T-helper 2 cell treated with Interferon-gamma antibody and Interleukin-4, amounts not matched to agents 5 μg/mL and 100 μg/mL, for 36 hours (primary cell): ENCODE data around the gene UNG.

Experiments
- DNase-seq: peaks from one replicate; pipeline ENCODE4 v3.0.0; 2021; ENCODE audit warnings: low spot score
- H3K27ac Mint-ChIP-seq: one replicate; pipeline ENCODE4 v1.8.0; 2021; ENCODE audit warnings: mild to moderate bottlenecking, mixed read lengths
- H3K27me3 Mint-ChIP-seq: one replicate; pipeline ENCODE4 v1.8.0; 2021; ENCODE audit warnings: low read depth, mixed read lengths
- H3K36me3 Mint-ChIP-seq: one replicate; pipeline ENCODE4 v1.8.0; 2021; ENCODE audit warnings: low read depth, mixed read lengths
- H3K4me1 Mint-ChIP-seq: one replicate; pipeline ENCODE4 v1.8.0; 2021; ENCODE audit warnings: low read depth, mixed read lengths
- H3K4me3 Mint-ChIP-seq: one replicate; pipeline ENCODE4 v1.8.0; 2022; ENCODE audit warnings: mild to moderate bottlenecking, moderate library complexity, mixed read lengths
- H3K9me3 Mint-ChIP-seq: one replicate; pipeline ENCODE4 v1.8.0; 2021; ENCODE audit warnings: mixed read lengths

The UNG gene

GRCh38 chr12:109099431-109100020, 2.1 kb downstream of the UNG start:
- DNase-seq: no peak

GRCh38 chr12:109100741-109101140, 3.3 kb downstream of the UNG start:
- H3K36me3 Mint-ChIP-seq: peaks cover 52% of the 10 kb centered on the region
- no peak for DNase-seq
- H3K4me3 Mint-ChIP-seq: no peak overlapping the region
- peaks cover 16% of the 10 kb centered on the region for H3K4me1 Mint-ChIP-seq
- no peaks in the 10 kb centered on the region for H3K27me3 Mint-ChIP-seq
- no peaks in the 10 kb centered on the region for H3K9me3 Mint-ChIP-seq
- H3K27ac Mint-ChIP-seq: no peak overlapping the region

More at GRCh38 chr12:109099431-109100020, 2.1 kb downstream of the UNG start:
- H3K4me1 Mint-ChIP-seq: peaks cover 14% of the 10 kb centered on the region
- H3K27me3 Mint-ChIP-seq: no peaks in the 10 kb centered on the region
- peak overlapping the region; percentile 43 for H3K27ac Mint-ChIP-seq
- H3K9me3 Mint-ChIP-seq: no peaks in the 10 kb centered on the region
- peaks cover 44% of the 10 kb centered on the region for H3K36me3 Mint-ChIP-seq
- H3K4me3 Mint-ChIP-seq: peak overlapping the region; percentile 91

GRCh38 chr12:109102491-109102890, 5.1 kb downstream of the UNG start:
- no peak for DNase-seq
- H3K9me3 Mint-ChIP-seq: no peaks in the 10 kb centered on the region
- no peaks in the 10 kb centered on the region for H3K27me3 Mint-ChIP-seq
- peaks cover 16% of the 10 kb centered on the region for H3K4me1 Mint-ChIP-seq
- no peak overlapping the region for H3K27ac Mint-ChIP-seq
- no peak overlapping the region for H3K4me3 Mint-ChIP-seq
- peaks cover 62% of the 10 kb centered on the region for H3K36me3 Mint-ChIP-seq

- H3K27me3 Mint-ChIP-seq: no peaks in the 10 kb centered on the region
- no peak overlapping the region for H3K4me3 Mint-ChIP-seq
- H3K4me1 Mint-ChIP-seq: peaks cover 3% of the 10 kb centered on the region
- DNase-seq: no peak
- no peak overlapping the region for H3K27ac Mint-ChIP-seq
- H3K36me3 Mint-ChIP-seq: peaks cover 62% of the 10 kb centered on the region
- no peaks in the 10 kb centered on the region for H3K9me3 Mint-ChIP-seq
These were observed 7.8 kb downstream of the UNG start for GRCh38 chr12:109105176-109105575.

- Mint-ChIP-seq H3K4me3 (peak overlapping the region; percentile 31), H3K9me3 (no peaks in the 10 kb centered on the region), H3K36me3 (peaks cover 33% of the 10 kb centered on the region), H3K4me1 (peaks cover 6% of the 10 kb centered on the region), H3K27ac (no peak overlapping the region), H3K27me3 (no peaks in the 10 kb centered on the region)
- no peak for DNase-seq
These were observed 12.5 kb downstream of the UNG start for GRCh38 chr12:109109746-109110350.

- H3K4me1 Mint-ChIP-seq: peaks cover 8% of the 10 kb centered on the region
- peaks cover 24% of the 10 kb centered on the region for H3K36me3 Mint-ChIP-seq
- H3K4me3 Mint-ChIP-seq: peak overlapping the region; percentile 78
- DNase-seq: peak; percentile 53
- no peaks in the 10 kb centered on the region for H3K9me3 Mint-ChIP-seq
- H3K27ac Mint-ChIP-seq: peak overlapping the region; percentile 77
- H3K27me3 Mint-ChIP-seq: no peaks in the 10 kb centered on the region
These were observed 13.6 kb downstream of the UNG start for GRCh38 chr12:109110988-109111495.

GRCh38 chr12:109112720-109113465, 15.5 kb downstream of the UNG start:
- no peak overlapping the region for H3K4me3 Mint-ChIP-seq
- DNase-seq: no peak
- peaks cover 14% of the 10 kb centered on the region for H3K36me3 Mint-ChIP-seq
- H3K9me3 Mint-ChIP-seq: no peaks in the 10 kb centered on the region
- no peaks in the 10 kb centered on the region for H3K27me3 Mint-ChIP-seq
- H3K27ac Mint-ChIP-seq: no peak overlapping the region
- peaks cover 8% of the 10 kb centered on the region for H3K4me1 Mint-ChIP-seq

- Mint-ChIP-seq H3K36me3 (peaks cover 9% of the 10 kb centered on the region), H3K27ac (no peak overlapping the region)
These were observed 16.4 kb downstream of the UNG start for GRCh38 chr12:109113661-109114321.

GRCh38 chr12:109114644-109115043, 17.2 kb downstream of the UNG start:
- no peak overlapping the region for H3K27ac Mint-ChIP-seq

More at GRCh38 chr12:109113661-109114321, 16.4 kb downstream of the UNG start:
- peaks cover 8% of the 10 kb centered on the region for H3K4me1 Mint-ChIP-seq
- H3K4me3 Mint-ChIP-seq: no peak overlapping the region
- H3K27me3 Mint-ChIP-seq: no peaks in the 10 kb centered on the region
- DNase-seq: no peak
- H3K9me3 Mint-ChIP-seq: no peaks in the 10 kb centered on the region

GRCh38 chr12:109115404-109115757, 18.0 kb downstream of the UNG start:
- Mint-ChIP-seq H3K9me3 (no peaks in the 10 kb centered on the region), H3K4me1 (peaks cover 8% of the 10 kb centered on the region), H3K27ac (no peak overlapping the region), H3K36me3 (peaks cover 1% of the 10 kb centered on the region), H3K4me3 (no peak overlapping the region), H3K27me3 (no peaks in the 10 kb centered on the region)
- DNase-seq: no peak

More at GRCh38 chr12:109114644-109115043, 17.2 kb downstream of the UNG start:
- Mint-ChIP-seq H3K36me3 (peaks cover 4% of the 10 kb centered on the region), H3K4me1 (peaks cover 8% of the 10 kb centered on the region), H3K27me3 (no peaks in the 10 kb centered on the region), H3K4me3 (no peak overlapping the region), H3K9me3 (no peaks in the 10 kb centered on the region)
- no peak for DNase-seq

GRCh38 chr12:109115758-109116610, 18.6 kb downstream of the UNG start, which contains the start of gene ACACB:
Gene ACACB (plus strand): TSS chr12:109116587. CDS start chr12:109139406, 22,819 bp downstream.
- DNase-seq: no peak
- no peaks in the 10 kb centered on the region for H3K36me3 Mint-ChIP-seq
- no peak within 1 kb of the TSS for H3K4me3 Mint-ChIP-seq
- H3K4me1 Mint-ChIP-seq: peaks cover 8% of the 10 kb centered on the region
- no peaks in the 10 kb centered on the region for H3K27me3 Mint-ChIP-seq
- H3K9me3 Mint-ChIP-seq: no peaks in the 10 kb centered on the region
- H3K27ac Mint-ChIP-seq: no peak within 1 kb of the TSS

- H3K9me3 Mint-ChIP-seq: no peaks in the 10 kb centered on the region
- H3K36me3 Mint-ChIP-seq: no peaks in the 10 kb centered on the region
- H3K4me3 Mint-ChIP-seq: no peak overlapping the region
- H3K4me1 Mint-ChIP-seq: peaks cover 8% of the 10 kb centered on the region
- no peak for DNase-seq
- H3K27me3 Mint-ChIP-seq: no peaks in the 10 kb centered on the region
- no peak overlapping the region for H3K27ac Mint-ChIP-seq
These were observed 19.2 kb downstream of the UNG start for GRCh38 chr12:109116611-109116949.

GRCh38 chr12:109120095-109120494, 22.7 kb downstream of the UNG start:
- peaks cover 4% of the 10 kb centered on the region for H3K4me1 Mint-ChIP-seq
- no peak for DNase-seq
- H3K4me3 Mint-ChIP-seq: no peak overlapping the region
- H3K27ac Mint-ChIP-seq: no peak overlapping the region
- no peaks in the 10 kb centered on the region for H3K9me3 Mint-ChIP-seq
- H3K27me3 Mint-ChIP-seq: peaks cover 2% of the 10 kb centered on the region
- no peaks in the 10 kb centered on the region for H3K36me3 Mint-ChIP-seq
